Measurements from ENCODE around the gene GFRA3. TPM values are rescaled to one million over a fixed set of nuclear protein-coding genes. Genes with fewer than 3 reads are reported as not detected.
A peak's percentile ranks its signal among the peaks of the same experiment; 100 is the strongest.

Gene GFRA3
- total RNA-seq, 1 donor from 2014 or later, result 24.4 TPM

- Mint-ChIP-seq H3K4me1 (ENCODE audit: low read depth) (no peaks in the 10 kb centered on the region), H3K9me3 (ENCODE audit: low read depth) (peaks cover under 1% of the 10 kb centered on the region), H3K36me3 (ENCODE audit: insufficient read depth) (peaks cover under 1% of the 10 kb centered on the region), H3K27ac (no peak overlapping the region), H3K27me3 (peaks cover 2% of the 10 kb centered on the region), H3K4me3 (ENCODE audit: low read depth) (no peak overlapping the region)
- no peak for DNase-seq (ENCODE audit: low spot score, unreplicated experiment)
- TF ChIP-seq CTCF (IDR thresholded peaks at IDR 0.05; ENCODE audit: unreplicated experiment), result no peak
Measured at GRCh38 chr5:138230981-138231589, 43.3 kb downstream of the GFRA3 start.

GRCh38 chr5:138230261-138230660, 44.2 kb downstream of the GFRA3 start:
- no peak for TF ChIP-seq CTCF (IDR thresholded peaks at IDR 0.05; ENCODE audit: unreplicated experiment)
- Mint-ChIP-seq H3K4me1 (ENCODE audit: low read depth) (no peaks in the 10 kb centered on the region), H3K27ac (no peak overlapping the region), H3K36me3 (ENCODE audit: insufficient read depth) (peaks cover 2% of the 10 kb centered on the region), H3K27me3 (peaks cover 2% of the 10 kb centered on the region), H3K4me3 (ENCODE audit: low read depth) (no peak overlapping the region), H3K9me3 (ENCODE audit: low read depth) (peaks cover 3% of the 10 kb centered on the region)
- no peak for DNase-seq (ENCODE audit: low spot score, unreplicated experiment)

GRCh38 chr5:138229387-138229786, 45.0 kb downstream of the GFRA3 start:
- Mint-ChIP-seq H3K27me3 (no peaks in the 10 kb centered on the region), H3K4me3 (ENCODE audit: low read depth) (no peak overlapping the region), H3K9me3 (ENCODE audit: low read depth) (peaks cover 3% of the 10 kb centered on the region), H3K27ac (peak overlapping the region; percentile 50), H3K4me1 (ENCODE audit: low read depth) (no peaks in the 10 kb centered on the region), H3K36me3 (ENCODE audit: insufficient read depth) (peaks cover 2% of the 10 kb centered on the region)
- DNase-seq (ENCODE audit: low spot score, unreplicated experiment), result no peak
- TF ChIP-seq CTCF (IDR thresholded peaks at IDR 0.05; ENCODE audit: unreplicated experiment), result no peak

- Mint-ChIP-seq H3K4me3 (ENCODE audit: low read depth) (no peak overlapping the region), H3K27ac (no peak overlapping the region), H3K36me3 (ENCODE audit: insufficient read depth) (peaks cover 2% of the 10 kb centered on the region), H3K27me3 (no peaks in the 10 kb centered on the region), H3K4me1 (ENCODE audit: low read depth) (peaks cover 11% of the 10 kb centered on the region), H3K9me3 (ENCODE audit: low read depth) (peaks cover 3% of the 10 kb centered on the region)
- no peak for DNase-seq (ENCODE audit: low spot score, unreplicated experiment)
- no peak for TF ChIP-seq CTCF (IDR thresholded peaks at IDR 0.05; ENCODE audit: unreplicated experiment)
Measured at GRCh38 chr5:138226910-138227309, 47.5 kb downstream of the GFRA3 start.

- Mint-ChIP-seq H3K36me3 (ENCODE audit: insufficient read depth) (peaks cover 2% of the 10 kb centered on the region), H3K27ac (no peak overlapping the region), H3K9me3 (ENCODE audit: low read depth) (peaks cover 3% of the 10 kb centered on the region), H3K4me3 (ENCODE audit: low read depth) (no peak overlapping the region), H3K27me3 (no peaks in the 10 kb centered on the region), H3K4me1 (ENCODE audit: low read depth) (peaks cover 11% of the 10 kb centered on the region)
- TF ChIP-seq CTCF (IDR thresholded peaks at IDR 0.05; ENCODE audit: unreplicated experiment), result no peak
- no peak for DNase-seq (ENCODE audit: low spot score, unreplicated experiment)
Measured at GRCh38 chr5:138224712-138225111, 49.7 kb downstream of the GFRA3 start.
